Subcutaneous adipose tissue (tissue), 4 donors: Measurements from ENCODE around the gene ZNF536. TPM values are rescaled to one million over a fixed set of nuclear protein-coding genes. Genes with fewer than 3 reads are reported as not detected.

Experiments
- total RNA-seq, 4 donors: library from RNA; depleted of rRNA; stranded (reverse); fragments of >200 nt; gene quantifications; one replicate each; pipeline ENCODE4 v1.1.0, GENCODE V29; 2016
- TF ChIP-seq, protein P1 (sequence below): fragments of 450-650 bp; IDR thresholded peaks from one replicate; pipeline ENCODE4 v1.5.1; 2016; ENCODE audit warnings: low read depth, mild to moderate bottlenecking, control low read depth, antibody characterized with exemption, moderate library complexity

The ZNF536 gene
- total RNA-seq, 4 donors from 2014 or later = under 0.01 to 0.17 TPM; not detected in 2

DNA sequence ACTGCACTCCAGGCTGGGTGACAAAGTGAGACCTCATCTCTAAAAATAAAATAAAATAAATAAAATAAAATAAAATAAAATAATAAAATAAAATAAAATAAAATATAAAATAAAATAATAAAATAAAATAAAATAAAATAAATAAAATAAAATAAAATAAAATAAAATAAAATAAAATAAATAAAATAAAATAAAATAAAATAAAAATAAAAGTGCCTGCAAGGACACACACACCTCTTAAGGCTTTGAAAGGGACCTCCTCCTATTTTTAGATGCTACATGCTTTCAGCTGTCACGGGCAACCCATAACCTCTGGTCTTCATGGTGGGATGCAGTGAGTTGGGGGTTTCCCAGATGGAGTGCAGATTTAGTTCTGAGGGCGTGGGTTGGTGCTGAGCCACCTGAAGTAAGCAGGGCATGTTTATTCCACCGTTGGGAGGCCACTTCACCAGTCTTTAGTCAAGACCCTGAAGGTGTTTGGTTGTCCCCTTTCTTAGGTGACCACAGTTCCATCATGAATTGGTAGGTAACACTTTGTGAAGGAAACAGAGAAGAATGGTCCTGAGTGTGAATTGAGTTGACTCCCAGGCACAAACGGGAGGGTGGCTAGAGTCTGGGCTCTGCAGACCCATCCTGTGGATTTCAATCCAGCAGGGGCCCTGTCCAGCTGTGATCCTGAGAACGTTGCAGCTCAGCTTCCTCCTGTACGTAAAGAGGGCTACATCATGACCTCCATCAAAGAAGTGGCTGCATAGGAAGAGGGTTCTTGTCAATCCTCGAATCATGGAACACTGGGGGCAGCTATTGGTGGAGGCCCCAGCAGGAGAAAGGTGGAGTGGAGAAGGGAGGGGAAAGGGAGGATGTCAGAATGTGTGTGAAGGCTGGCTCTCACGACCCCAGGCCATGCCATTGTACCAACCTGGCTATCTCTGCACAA lies 234.2 kb downstream of the ZNF536 start:
- TF ChIP-seq, protein P1, sequence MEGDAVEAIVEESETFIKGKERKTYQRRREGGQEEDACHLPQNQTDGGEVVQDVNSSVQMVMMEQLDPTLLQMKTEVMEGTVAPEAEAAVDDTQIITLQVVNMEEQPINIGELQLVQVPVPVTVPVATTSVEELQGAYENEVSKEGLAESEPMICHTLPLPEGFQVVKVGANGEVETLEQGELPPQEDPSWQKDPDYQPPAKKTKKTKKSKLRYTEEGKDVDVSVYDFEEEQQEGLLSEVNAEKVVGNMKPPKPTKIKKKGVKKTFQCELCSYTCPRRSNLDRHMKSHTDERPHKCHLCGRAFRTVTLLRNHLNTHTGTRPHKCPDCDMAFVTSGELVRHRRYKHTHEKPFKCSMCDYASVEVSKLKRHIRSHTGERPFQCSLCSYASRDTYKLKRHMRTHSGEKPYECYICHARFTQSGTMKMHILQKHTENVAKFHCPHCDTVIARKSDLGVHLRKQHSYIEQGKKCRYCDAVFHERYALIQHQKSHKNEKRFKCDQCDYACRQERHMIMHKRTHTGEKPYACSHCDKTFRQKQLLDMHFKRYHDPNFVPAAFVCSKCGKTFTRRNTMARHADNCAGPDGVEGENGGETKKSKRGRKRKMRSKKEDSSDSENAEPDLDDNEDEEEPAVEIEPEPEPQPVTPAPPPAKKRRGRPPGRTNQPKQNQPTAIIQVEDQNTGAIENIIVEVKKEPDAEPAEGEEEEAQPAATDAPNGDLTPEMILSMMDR = no peak
